Ishikawa (cell line): ENCODE measurements around the gene CLCA1.
"Not testable (repeated sequence)": the region's sequence is repeated elsewhere in the genome, so short reads cannot be mapped to it uniquely, and the experiment has no call there.

Experiments used
- CEBPB ChIP-seq: IDR thresholded peaks from 2 replicates; pipeline ENCODE4 v1.6.1; 2012
- CREB1 ChIP-seq: IDR thresholded peaks from 2 replicates; pipeline ENCODE4 v1.6.1; 2012; ENCODE audit warnings: low read depth
- EGR1 ChIP-seq: IDR thresholded peaks from 2 replicates; pipeline ENCODE4 v1.6.1; 2012
- EP300 ChIP-seq: IDR thresholded peaks from 2 replicates; pipeline ENCODE4 v1.6.1; 2012; ENCODE audit warnings: borderline replicate concordance
- FOXM1 ChIP-seq: IDR thresholded peaks from 2 replicates; pipeline ENCODE4 v1.6.1; 2012; ENCODE audit warnings: low read depth, borderline replicate concordance
- MAX ChIP-seq: IDR thresholded peaks from 2 replicates; pipeline ENCODE4 v1.6.1; 2012
- RAD21 ChIP-seq: IDR thresholded peaks from 2 replicates; pipeline ENCODE4 v1.6.1; 2012; ENCODE audit warnings: low read depth
- REST ChIP-seq: IDR thresholded peaks from 2 replicates; pipeline ENCODE4 v1.6.1; 2012; ENCODE audit warnings: low read depth, mild to moderate bottlenecking
- TAF1 ChIP-seq: IDR thresholded peaks from 2 replicates; pipeline ENCODE4 v1.6.1; 2012; ENCODE audit warnings: low read depth, mild to moderate bottlenecking
- TCF12 ChIP-seq: IDR thresholded peaks from 2 replicates; pipeline ENCODE4 v1.6.1; 2012; ENCODE audit warnings: low read depth
- TEAD4 ChIP-seq: IDR thresholded peaks from 2 replicates; pipeline ENCODE4 v1.6.1; 2012
- USF1 ChIP-seq: IDR thresholded peaks from 2 replicates; pipeline ENCODE4 v1.6.1; 2012
- YY1 ChIP-seq: IDR thresholded peaks from 2 replicates; pipeline ENCODE4 v1.6.1; 2012; ENCODE audit warnings: low read depth
- ZBTB7A ChIP-seq: IDR thresholded peaks from 2 replicates; pipeline ENCODE4 v1.6.1; 2012; ENCODE audit warnings: low read depth

DNA sequence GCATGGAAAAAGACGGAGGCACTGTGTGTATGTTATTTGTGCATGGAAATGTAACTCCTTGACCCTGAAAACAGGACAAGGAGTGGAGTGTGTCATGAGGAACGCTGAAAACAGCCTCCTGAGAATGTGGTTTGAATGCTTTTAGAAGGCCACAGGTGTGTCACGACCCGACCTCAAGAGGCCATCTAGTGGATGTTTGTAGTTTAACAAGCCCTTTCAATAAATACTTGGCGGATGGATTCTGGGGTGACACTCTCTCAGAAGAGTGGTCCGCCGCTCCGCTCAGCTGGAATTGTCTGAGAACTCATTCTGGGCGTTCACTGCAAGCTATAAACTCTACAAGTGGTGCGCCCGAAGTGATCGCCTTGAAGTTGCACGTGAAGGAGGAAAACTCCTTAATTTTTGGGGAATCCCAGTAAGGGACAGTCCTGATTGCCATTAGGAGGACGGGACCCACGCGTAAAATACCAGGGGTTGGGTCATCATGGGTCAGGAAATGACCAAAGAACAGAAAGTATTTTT lies 33.5 kb downstream of the CLCA1 start:
- not testable (repeated sequence) for TF ChIP-seq REST, MAX, YY1, EP300, TAF1, TEAD4, FOXM1, CEBPB, TCF12, USF1, CREB1, ZBTB7A, EGR1
- peak; percentile 43 for TF ChIP-seq RAD21
